ENCODE results near the gene HDAC4. TPM values are rescaled to one million over a fixed set of nuclear protein-coding genes. Genes with fewer than 3 reads are reported as not detected.
A peak's percentile ranks its signal among the peaks of the same experiment; 100 is the strongest.

The HDAC4 gene
- total RNA-seq, 6 donors from 2014 or later, result 16.1 to 108 (median 45.0) TPM

DNA sequence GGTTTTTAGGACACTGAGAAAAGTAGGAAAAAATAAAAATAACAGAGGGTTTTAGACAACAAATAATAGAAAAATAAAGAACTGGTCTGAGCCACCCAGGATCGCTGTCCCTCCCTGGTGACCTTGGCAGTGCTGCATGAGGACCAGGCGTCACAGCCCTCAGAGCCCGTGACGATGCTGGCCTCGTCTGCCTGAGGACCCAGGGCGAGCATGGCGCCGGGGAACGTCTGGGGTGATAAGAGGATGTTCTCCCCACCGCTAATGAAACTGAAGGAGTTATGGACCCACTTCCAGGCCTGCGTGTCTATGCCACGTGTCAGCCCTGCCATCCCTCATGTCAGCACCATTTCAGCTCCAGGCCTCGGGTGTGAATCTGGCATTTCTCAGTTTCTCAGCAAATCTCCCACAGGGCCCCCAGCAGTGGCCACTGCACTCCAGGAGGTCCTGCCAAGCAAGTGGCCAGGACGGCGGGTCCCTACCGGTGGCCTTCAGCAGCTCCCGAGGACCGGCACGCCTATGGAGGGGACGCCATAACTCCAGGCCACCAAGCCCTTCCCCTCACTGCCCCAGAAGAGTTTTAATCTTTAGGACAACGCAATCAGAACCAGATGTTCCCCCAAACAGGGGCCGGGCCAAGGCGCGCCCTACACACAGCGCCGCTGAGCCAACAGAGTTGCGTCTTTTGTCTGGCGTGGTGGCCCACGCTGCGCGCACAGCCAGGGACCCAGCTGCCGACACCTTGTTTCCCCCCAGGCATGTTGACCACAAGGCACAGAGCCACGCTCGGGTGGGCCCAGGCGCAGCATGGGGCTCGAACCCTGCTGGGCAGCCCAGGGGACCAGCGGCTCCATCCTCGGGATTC, 373.2 kb downstream of the HDAC4 start:
- H3K27me3 ChIP-seq, result no peaks in the 10 kb centered on the region
- WGBS, 2 donors, result 90 to 95% methylated on average over 30 to 37 of the region's 38 CpGs
- no peaks in the 10 kb centered on the region for H3K4me1 ChIP-seq
- ATAC-seq (ENCODE audit: low FRiP score in 2 of 2) (peak in 1 of 2 donors; percentile 63), DNase-seq (peak in 1 of 2 donors; percentile 80)
- H3K4me3 ChIP-seq, result no peak overlapping the region
- H3K36me3 ChIP-seq, result no peaks in the 10 kb centered on the region
- no peak overlapping the region for H3K27ac ChIP-seq
- TF ChIP-seq POLR2A (IDR thresholded peaks at IDR 0.05) (no peak), POLR2AphosphoS5 (IDR thresholded peaks at IDR 0.05) (no peak), EP300 (IDR thresholded peaks at IDR 0.05) (no peak)
- TF ChIP-seq, protein P1, sequence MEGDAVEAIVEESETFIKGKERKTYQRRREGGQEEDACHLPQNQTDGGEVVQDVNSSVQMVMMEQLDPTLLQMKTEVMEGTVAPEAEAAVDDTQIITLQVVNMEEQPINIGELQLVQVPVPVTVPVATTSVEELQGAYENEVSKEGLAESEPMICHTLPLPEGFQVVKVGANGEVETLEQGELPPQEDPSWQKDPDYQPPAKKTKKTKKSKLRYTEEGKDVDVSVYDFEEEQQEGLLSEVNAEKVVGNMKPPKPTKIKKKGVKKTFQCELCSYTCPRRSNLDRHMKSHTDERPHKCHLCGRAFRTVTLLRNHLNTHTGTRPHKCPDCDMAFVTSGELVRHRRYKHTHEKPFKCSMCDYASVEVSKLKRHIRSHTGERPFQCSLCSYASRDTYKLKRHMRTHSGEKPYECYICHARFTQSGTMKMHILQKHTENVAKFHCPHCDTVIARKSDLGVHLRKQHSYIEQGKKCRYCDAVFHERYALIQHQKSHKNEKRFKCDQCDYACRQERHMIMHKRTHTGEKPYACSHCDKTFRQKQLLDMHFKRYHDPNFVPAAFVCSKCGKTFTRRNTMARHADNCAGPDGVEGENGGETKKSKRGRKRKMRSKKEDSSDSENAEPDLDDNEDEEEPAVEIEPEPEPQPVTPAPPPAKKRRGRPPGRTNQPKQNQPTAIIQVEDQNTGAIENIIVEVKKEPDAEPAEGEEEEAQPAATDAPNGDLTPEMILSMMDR (IDR thresholded peaks at IDR 0.05), result no peak
- H3K9me3 ChIP-seq, result no peaks in the 10 kb centered on the region

- 70 to 75% methylated on average over 13 to 25 of the region's 25 CpGs for WGBS, 2 donors
- no peak overlapping the region for H3K27ac ChIP-seq
- ATAC-seq (ENCODE audit: low FRiP score in 2 of 2) (no peak), DNase-seq (peak in 1 of 2 donors; percentile 73)
- no peaks in the 10 kb centered on the region for H3K36me3 ChIP-seq
- no peaks in the 10 kb centered on the region for H3K27me3 ChIP-seq
- H3K9me3 ChIP-seq, result no peaks in the 10 kb centered on the region
- no peaks in the 10 kb centered on the region for H3K4me1 ChIP-seq
- TF ChIP-seq EP300 (IDR thresholded peaks at IDR 0.05), result no peak
- no peak for TF ChIP-seq POLR2A (IDR thresholded peaks at IDR 0.05)
- TF ChIP-seq, protein P1 (IDR thresholded peaks at IDR 0.05), result no peak
- TF ChIP-seq POLR2AphosphoS5 (IDR thresholded peaks at IDR 0.05), result no peak
- no peak overlapping the region for H3K4me3 ChIP-seq
Observed at GRCh38 chr2:239026711-239027361, 374.0 kb downstream of the HDAC4 start.

- ATAC-seq (ENCODE audit: low FRiP score in 2 of 2) (no peak), DNase-seq (peak in 1 of 2 donors; percentile 54)
- Histone ChIP-seq H3K4me1 (no peaks in the 10 kb centered on the region), H3K4me3 (no peak overlapping the region), H3K27ac (no peak overlapping the region), H3K27me3 (no peaks in the 10 kb centered on the region), H3K9me3 (no peaks in the 10 kb centered on the region), H3K36me3 (no peaks in the 10 kb centered on the region)
- WGBS, 2 donors, result 75 to 80% methylated on average over 13 to 14 of the region's 14 CpGs
- TF ChIP-seq POLR2A (IDR thresholded peaks at IDR 0.05) (no peak), POLR2AphosphoS5 (IDR thresholded peaks at IDR 0.05) (no peak), EP300 (IDR thresholded peaks at IDR 0.05) (no peak)
- TF ChIP-seq, protein P1 (IDR thresholded peaks at IDR 0.05), result no peak
Observed at GRCh38 chr2:239025951-239026461, 374.8 kb downstream of the HDAC4 start.

- ATAC-seq (ENCODE audit: low FRiP score in 2 of 2) (peak in 1 of 2 donors; percentile 29), DNase-seq (peak in 1 of 2 donors; percentile 57)
- no peak overlapping the region for H3K27ac ChIP-seq
Observed at GRCh38 chr2:239025096-239025801, 375.6 kb downstream of the HDAC4 start.

More at GRCh38 chr2:239025096-239025801, 375.6 kb downstream of the HDAC4 start:
- no peak for TF ChIP-seq POLR2A (IDR thresholded peaks at IDR 0.05)
- TF ChIP-seq, protein P1 (IDR thresholded peaks at IDR 0.05), result no peak
- no peak for TF ChIP-seq EP300 (IDR thresholded peaks at IDR 0.05)
- TF ChIP-seq POLR2AphosphoS5 (IDR thresholded peaks at IDR 0.05), result no peak
- no peaks in the 10 kb centered on the region for H3K36me3 ChIP-seq
- no peaks in the 10 kb centered on the region for H3K4me1 ChIP-seq
- WGBS, 2 donors, result 82 to 86% methylated on average over 10 to 19 of the region's 20 CpGs
- no peak overlapping the region for H3K4me3 ChIP-seq
- no peaks in the 10 kb centered on the region for H3K27me3 ChIP-seq
- H3K9me3 ChIP-seq, result no peaks in the 10 kb centered on the region
